B cell (primary cell): ENCODE results near the gene CCKAR. TPM values are rescaled to one million over a fixed set of nuclear protein-coding genes. Genes with fewer than 3 reads are reported as not detected.

Experiments used
- ATAC-seq: fragments of 200-7000 bp; cut with Tn5 transposase; one replicate; pipeline ENCODE4 v1.10.0; 2021; ENCODE audit warnings: low read depth, mild to moderate bottlenecking, moderate number of reproducible peaks, moderate library complexity
- CTCF ChIA-PET: fragments of 350-600 bp; sonication (Branson Sonifier 250); formaldehyde crosslinking; loops from one replicate; lab custom pipeline; 2021; ENCODE audit warnings: antibody characterized with exemption, inconsistent platforms; lab: Charles Lee
- POLR2A ChIA-PET: fragments of 350-600 bp; sonication (Branson Sonifier 250); formaldehyde crosslinking; loops from one replicate; lab custom pipeline; 2021; ENCODE audit warnings: antibody characterized with exemption; lab: Charles Lee
- DNase-seq: peaks from one replicate; pipeline ENCODE4 v3.0.0; 2013
- H2AFZ ChIP-seq: 2 replicates; pipeline ENCODE4 v1.6.1; 2012; ENCODE audit warnings: mild to moderate bottlenecking, low read depth, low read length; ENCODE audit not compliant: insufficient read depth, poor library complexity, severe bottlenecking
- H3K27ac ChIP-seq, 2 donors: 1 replicate in 1 of 2; 2 replicates in 1 of 2; pipeline ENCODE4 v1.5.1; 2012 to 2013; ENCODE audit warnings: low read length in 2 of 2, mild to moderate bottlenecking in 2 of 2, moderate library complexity in 1 of 2
- H3K27me3 ChIP-seq, 4 experiments: fragments of 200-600 bp in 1 of 4; sonication (generic) in 1 of 4; replicated peaks in 1 of 4; 1 replicate in 2 of 4; 2 replicates in 2 of 4; pipeline versions ENCODE4 v1.6.1 to v1.7.0; 2013 to 2016; ENCODE audit warnings: low read length in 3 of 4, mild to moderate bottlenecking in 2 of 4, mixed read lengths in 1 of 4, moderate library complexity in 1 of 4; ENCODE audit not compliant: insufficient read depth in 4 of 4, control insufficient read depth in 3 of 4; ENCODE audit errors: control extremely low read depth in 1 of 4
- H3K36me3 ChIP-seq, 2 experiments: replicated peaks in 1 of 2; 1 replicate in 1 of 2; 2 replicates in 1 of 2; pipeline versions ENCODE4 v1.6.1 to v1.7.1; 2013; ENCODE audit warnings: low read length in 1 of 2; ENCODE audit not compliant: insufficient read depth in 2 of 2, control insufficient read depth in 1 of 2; ENCODE audit errors: control extremely low read depth in 1 of 2, extremely low read depth in 1 of 2
- H3K4me1 ChIP-seq, 2 donors: fragments of 200-600 bp in 1 of 2; sonication (generic) in 1 of 2; 1 replicate in 1 of 2; 2 replicates in 1 of 2; pipeline versions ENCODE4 v1.5.1 to v1.6.1; 2013 to 2017; ENCODE audit warnings: low read length in 2 of 2; ENCODE audit not compliant: control insufficient read depth in 2 of 2, insufficient read depth in 2 of 2
- H3K4me2 ChIP-seq: replicated peaks from 2 replicates; pipeline ENCODE3; 2012; ENCODE audit warnings: mild to moderate bottlenecking, low read depth, low read length; ENCODE audit not compliant: poor library complexity, severe bottlenecking
- H3K4me3 ChIP-seq, 5 experiments: fragments of 200-600 bp in 1 of 5; sonication (generic) in 1 of 5; 1 replicate in 3 of 5; 2 replicates in 2 of 5; pipeline versions ENCODE4 v1.5.1 to v1.7.0; 2011 to 2016; ENCODE audit warnings: low read length in 4 of 5, mild to moderate bottlenecking in 4 of 5, low read depth in 2 of 5, control low read depth in 1 of 5, moderate library complexity in 1 of 5; ENCODE audit not compliant: insufficient read depth in 1 of 5; ENCODE audit errors: control extremely low read depth in 1 of 5, extremely low read depth in 1 of 5
- H3K79me2 ChIP-seq: fragments of 200-600 bp; sonication (generic); one replicate; pipeline ENCODE4 v1.6.0; 2016; ENCODE audit warnings: low read length; ENCODE audit not compliant: control insufficient read depth, insufficient read depth
- H3K9ac ChIP-seq: fragments of 200-600 bp; sonication (generic); 2 replicates; pipeline ENCODE4 v1.6.1; 2017; ENCODE audit warnings: mild to moderate bottlenecking, low read length, moderate library complexity
- H3K9me3 ChIP-seq, 3 donors: one replicate each; pipeline versions ENCODE4 v1.6.1 to v1.7.1; 2013; ENCODE audit warnings: low read length in 2 of 3; ENCODE audit not compliant: control insufficient read depth in 2 of 3, insufficient read depth in 1 of 3; ENCODE audit errors: control extremely low read depth in 1 of 3
- H4K20me1 ChIP-seq: 2 replicates; pipeline ENCODE4 v1.6.0; 2012; ENCODE audit warnings: mild to moderate bottlenecking, low read length; ENCODE audit not compliant: insufficient read depth, control insufficient read depth, poor library complexity, severe bottlenecking
- H3K27ac Mint-ChIP-seq: one replicate; pipeline ENCODE4 v1.8.0; 2021; ENCODE audit warnings: mixed read lengths
- H3K27me3 Mint-ChIP-seq: one replicate; pipeline ENCODE4 v1.8.0; 2021; ENCODE audit warnings: mixed read lengths
- H3K4me1 Mint-ChIP-seq: one replicate; pipeline ENCODE4 v1.8.0; 2021; ENCODE audit warnings: mixed read lengths
- H3K4me3 Mint-ChIP-seq: one replicate; pipeline ENCODE4 v1.8.0; 2021; ENCODE audit warnings: mixed read lengths
- H3K9me3 Mint-ChIP-seq: one replicate; pipeline ENCODE4 v1.8.0; 2022; ENCODE audit warnings: mixed read lengths; ENCODE audit not compliant: insufficient read depth
- CTCF ChIP-seq: fragments of 200-600 bp; IDR thresholded peaks from one replicate; pipeline ENCODE4 v1.8.0; 2022; ENCODE audit warnings: antibody characterized with exemption, mild to moderate bottlenecking
- EZH2 ChIP-seq: IDR thresholded peaks from 2 replicates; pipeline ENCODE4 v1.6.1; 2012; ENCODE audit warnings: borderline replicate concordance, low read depth, mild to moderate bottlenecking, moderate library complexity, low read length; ENCODE audit not compliant: insufficient read depth, poor library complexity, severe bottlenecking
- WGBS: methylation state at CpG from one replicate; pipeline ENCODE4 v1.1.5; 2013; ENCODE audit warnings: missing lambda C conversion rate; ENCODE audit not compliant: insufficient coverage; 5-methylcytosine and 5-hydroxymethylcytosine counted together
- intact Hi-C: fragments of 100-400 bp; cut with micrococcal nuclease; formaldehyde crosslinking; loops from one replicate; pipeline ENCODE4 v1.10.0; 2022
- polyA plus RNA-seq: library from polyadenylated mRNA; depleted of rRNA; stranded (reverse); fragments of >200 nt; gene quantifications from 2 replicates; pipeline ENCODE4 v1.2.3, GENCODE V29; 2012
- total RNA-seq, 2 donors: library from RNA; stranded (reverse); fragments of 120-200 nt in 1 of 2; gene quantifications; 1 replicate in 1 of 2; 2 replicates in 1 of 2; pipeline versions ENCODE4 v1.2.3 to v1.2.4, GENCODE V29; 2013 to 2022

Gene CCKAR
- total and polyA plus RNA-seq, 2 donors (not counting 1 experiment from before 2014, with no cell fraction given) = not detected

DNA sequence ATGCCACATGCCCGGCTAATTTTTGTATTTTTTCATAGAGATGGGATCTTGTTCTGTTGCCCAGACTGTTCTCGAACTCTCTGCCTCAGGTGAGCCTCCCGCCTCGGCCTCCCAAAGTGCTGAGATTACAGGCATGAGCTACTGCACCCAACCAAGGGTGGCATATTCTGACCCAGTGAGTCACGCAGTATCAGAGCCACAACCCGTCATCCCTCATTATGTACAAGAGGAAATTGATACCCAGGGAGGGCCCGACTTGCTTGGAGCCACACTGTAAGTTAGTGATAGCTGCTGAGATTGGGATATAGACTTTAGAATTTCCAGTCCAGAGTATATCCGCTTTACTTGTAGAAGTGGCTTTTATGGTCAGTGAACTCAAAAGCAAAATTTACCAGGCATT lies 14.6 kb downstream of the CCKAR start:
- ATAC-seq = no peak
- POLR2A ChIA-PET = no interaction called here

DNA sequence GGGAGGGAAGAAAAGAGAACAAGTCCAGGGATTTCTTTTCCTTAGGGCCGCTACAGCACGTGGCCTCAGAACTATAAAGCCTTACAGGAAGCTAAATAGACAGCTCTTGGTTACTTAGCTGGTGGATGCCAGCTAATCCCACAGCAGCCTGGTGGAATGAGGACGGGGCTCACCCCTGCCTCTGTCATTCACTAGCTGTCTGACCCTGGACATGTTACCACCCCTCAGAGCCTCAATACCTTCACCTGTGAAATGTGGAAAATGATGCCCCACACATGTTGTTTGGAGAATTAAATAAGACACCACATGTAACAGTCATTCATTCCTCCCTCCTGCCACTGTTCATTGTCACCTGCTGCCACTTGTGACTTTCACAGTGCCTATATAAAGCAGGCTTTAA lies 15.7 kb downstream of the CCKAR start:
- no peak for ATAC-seq
- H3K9me3 ChIP-seq = peaks cover 0 to 2% (median 0%) of the 10 kb centered on the region in 3 donors
- no peaks in the 10 kb centered on the region for H3K36me3 ChIP-seq
- Mint-ChIP-seq H3K4me1 (no peaks in the 10 kb centered on the region), H3K27ac (no peak overlapping the region), H3K27me3 (peaks cover 19% of the 10 kb centered on the region), H3K4me3 (no peak overlapping the region), H3K9me3 (no peaks in the 10 kb centered on the region)
- CTCF ChIA-PET = interaction anchor here (1.3 kb wide), 1 partner anchor 573 kb away, joined by 3 read pairs; no protein-coding TSS in a partner anchor
- peaks cover 0 to 4% (median 0%) of the 10 kb centered on the region in 4 experiments for H3K27me3 ChIP-seq
- H4K20me1 ChIP-seq = no peaks in the 10 kb centered on the region
- no peak for DNase-seq
- H2AFZ ChIP-seq = no peak overlapping the region
- H3K9ac ChIP-seq = no peak overlapping the region
- no peak overlapping the region for H3K4me3 ChIP-seq
- no CpG with 5 or more reads among the region's 3 CpGs for WGBS
- no peak overlapping the region for H3K27ac ChIP-seq
- no peaks in the 10 kb centered on the region for H3K79me2 ChIP-seq
- H3K4me2 ChIP-seq = no peak overlapping the region
- POLR2A ChIA-PET = no interaction called here
- intact Hi-C loops = no loop called here
- TF ChIP-seq CTCF (no peak), EZH2 (no peak)
- H3K4me1 ChIP-seq = no peaks in the 10 kb centered on the region

More for the DNA sequence above, 14.6 kb downstream of the CCKAR start:
- H3K27ac ChIP-seq = no peak overlapping the region
- intact Hi-C loops = no loop called here
- no peaks in the 10 kb centered on the region for H3K36me3 ChIP-seq
- TF ChIP-seq CTCF (no peak), EZH2 (no peak)
- no peaks in the 10 kb centered on the region for H3K4me1 ChIP-seq
- WGBS = 72% methylated on average over 4 of the region's 8 CpGs
- peaks cover 0 to 2% (median 0%) of the 10 kb centered on the region in 3 donors for H3K9me3 ChIP-seq
- Mint-ChIP-seq H3K27me3 (peaks cover 19% of the 10 kb centered on the region), H3K9me3 (no peaks in the 10 kb centered on the region), H3K27ac (no peak overlapping the region), H3K4me1 (no peaks in the 10 kb centered on the region), H3K4me3 (no peak overlapping the region)
- no peaks in the 10 kb centered on the region for H4K20me1 ChIP-seq
- CTCF ChIA-PET = no interaction called here
- H3K27me3 ChIP-seq = peaks cover 0 to 4% (median 0%) of the 10 kb centered on the region in 4 experiments
- H3K4me2 ChIP-seq = no peak overlapping the region
- H2AFZ ChIP-seq = no peak overlapping the region
- no peaks in the 10 kb centered on the region for H3K79me2 ChIP-seq
- H3K4me3 ChIP-seq = no peak overlapping the region
- no peak overlapping the region for H3K9ac ChIP-seq
- no peak for DNase-seq
